Fibroblast of lung (primary cell): ENCODE measurements around the gene INTS4.

Experiments used
- EZH2 ChIP-seq: IDR thresholded peaks from 2 replicates; pipeline ENCODE4 v1.5.1; 2012; ENCODE audit warnings: low read length, control low read depth, mild to moderate bottlenecking; ENCODE audit errors: missing control alignments
- TF ChIP-seq, protein P1 (sequence below), 2 donors: IDR thresholded peaks in 1 of 2; conservative IDR thresholded peaks in 1 of 2; 1 replicate in 1 of 2; 2 replicates in 1 of 2; pipeline ENCODE4 v1.5.1; 2011 to 2012; ENCODE audit warnings: low read length in 2 of 2, control low read depth in 1 of 2, inconsistent platforms in 1 of 2, low read depth in 1 of 2, mild to moderate bottlenecking in 1 of 2

DNA sequence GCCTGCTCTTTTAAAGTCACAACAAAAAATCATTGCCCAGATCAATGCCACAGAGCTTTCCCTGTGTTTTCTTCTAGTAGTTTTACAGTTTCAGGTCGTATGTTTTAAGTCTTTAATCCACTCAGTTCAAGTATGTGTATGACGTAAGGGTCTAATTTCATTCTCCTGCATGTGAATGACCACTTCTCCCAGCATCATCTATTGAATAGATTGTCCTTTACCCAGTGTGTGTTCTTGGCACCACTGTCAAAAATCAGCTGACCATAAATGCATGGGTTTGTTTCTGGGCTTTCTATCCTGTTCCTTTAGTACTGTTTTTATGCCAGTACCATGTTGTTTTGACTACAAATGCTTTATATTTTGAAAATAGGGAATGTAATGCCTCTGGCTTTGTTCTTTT lies 28.1 kb downstream of the INTS4 start:
- TF ChIP-seq, protein P1, sequence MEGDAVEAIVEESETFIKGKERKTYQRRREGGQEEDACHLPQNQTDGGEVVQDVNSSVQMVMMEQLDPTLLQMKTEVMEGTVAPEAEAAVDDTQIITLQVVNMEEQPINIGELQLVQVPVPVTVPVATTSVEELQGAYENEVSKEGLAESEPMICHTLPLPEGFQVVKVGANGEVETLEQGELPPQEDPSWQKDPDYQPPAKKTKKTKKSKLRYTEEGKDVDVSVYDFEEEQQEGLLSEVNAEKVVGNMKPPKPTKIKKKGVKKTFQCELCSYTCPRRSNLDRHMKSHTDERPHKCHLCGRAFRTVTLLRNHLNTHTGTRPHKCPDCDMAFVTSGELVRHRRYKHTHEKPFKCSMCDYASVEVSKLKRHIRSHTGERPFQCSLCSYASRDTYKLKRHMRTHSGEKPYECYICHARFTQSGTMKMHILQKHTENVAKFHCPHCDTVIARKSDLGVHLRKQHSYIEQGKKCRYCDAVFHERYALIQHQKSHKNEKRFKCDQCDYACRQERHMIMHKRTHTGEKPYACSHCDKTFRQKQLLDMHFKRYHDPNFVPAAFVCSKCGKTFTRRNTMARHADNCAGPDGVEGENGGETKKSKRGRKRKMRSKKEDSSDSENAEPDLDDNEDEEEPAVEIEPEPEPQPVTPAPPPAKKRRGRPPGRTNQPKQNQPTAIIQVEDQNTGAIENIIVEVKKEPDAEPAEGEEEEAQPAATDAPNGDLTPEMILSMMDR (conservative IDR thresholded peaks at IDR 0.05 in 1 of 2, IDR thresholded peaks at IDR 0.05 in 1 of 2; ENCODE audit: low read depth in 1 of 2, low read length in 2 of 2), result no peak
- TF ChIP-seq EZH2, result no peak
